Skeletal muscle tissue (tissue), 4 donors: ENCODE data around the gene TMEM145. TPM values are rescaled to one million over a fixed set of nuclear protein-coding genes. Genes with fewer than 3 reads are reported as not detected.
A peak's percentile ranks its signal among the peaks of the same experiment; 100 is the strongest.
"Not testable (repeated sequence)": the region's sequence is repeated elsewhere in the genome, so short reads cannot be mapped to it uniquely, and the experiment has no call there.

ENCODE experiments used
- H3K27ac ChIP-seq: one replicate; pipeline ENCODE4 v1.7.0; 2013; ENCODE audit warnings: mild to moderate bottlenecking, low read depth, low read length, inconsistent platforms
- H3K27me3 ChIP-seq, 3 donors: one replicate each; pipeline ENCODE4 v1.7.0; 2013; ENCODE audit warnings: low read length in 3 of 3; ENCODE audit not compliant: control insufficient read depth in 3 of 3, insufficient read depth in 3 of 3
- H3K36me3 ChIP-seq, 3 donors: one replicate each; pipeline ENCODE4 v1.7.0; 2013; ENCODE audit warnings: low read length in 3 of 3; ENCODE audit not compliant: control insufficient read depth in 3 of 3, insufficient read depth in 3 of 3
- H3K4me1 ChIP-seq, 3 donors: one replicate each; pipeline ENCODE4 v1.7.0; 2013; ENCODE audit warnings: low read length in 3 of 3, mild to moderate bottlenecking in 3 of 3; ENCODE audit not compliant: control insufficient read depth in 3 of 3, insufficient read depth in 3 of 3
- H3K4me3 ChIP-seq, 3 donors: one replicate each; pipeline ENCODE4 v1.7.0; 2013; ENCODE audit warnings: low read length in 3 of 3
- H3K9ac ChIP-seq, 3 donors: one replicate each; pipeline ENCODE4 v1.7.0; 2013; ENCODE audit warnings: low read length in 3 of 3, mild to moderate bottlenecking in 3 of 3, moderate library complexity in 2 of 3, low read depth in 1 of 3
- H3K9me3 ChIP-seq, 3 donors: one replicate each; pipeline ENCODE4 v1.7.0; 2013; ENCODE audit warnings: low read length in 3 of 3; ENCODE audit not compliant: control insufficient read depth in 3 of 3
- total RNA-seq: library from RNA; depleted of rRNA; stranded (reverse); fragments of >200 nt; gene quantifications from one replicate; pipeline ENCODE4 v1.2.3, GENCODE V29; 2014
- donor health status: Osteomylitis.

Gene TMEM145
- total RNA-seq, 1 donor from 2014 or later: 0.52 TPM

GRCh38 chr19:42332059-42332458 lies 18.9 kb downstream of the TMEM145 start:
- no peak overlapping the region for H3K4me3 ChIP-seq
- peak overlapping the region in 1 of 3 donors; percentile 16 for H3K9ac ChIP-seq
- H3K27ac ChIP-seq: peak overlapping the region; percentile 30
- peaks cover 9 to 29% (median 17%) of the 10 kb centered on the region in 3 donors for H3K4me1 ChIP-seq
- H3K9me3 ChIP-seq: no peaks in the 10 kb centered on the region
- no peaks in the 10 kb centered on the region for H3K27me3 ChIP-seq
- peaks cover 16 to 25% (median 17%) of the 10 kb centered on the region in 3 donors for H3K36me3 ChIP-seq

DNA sequence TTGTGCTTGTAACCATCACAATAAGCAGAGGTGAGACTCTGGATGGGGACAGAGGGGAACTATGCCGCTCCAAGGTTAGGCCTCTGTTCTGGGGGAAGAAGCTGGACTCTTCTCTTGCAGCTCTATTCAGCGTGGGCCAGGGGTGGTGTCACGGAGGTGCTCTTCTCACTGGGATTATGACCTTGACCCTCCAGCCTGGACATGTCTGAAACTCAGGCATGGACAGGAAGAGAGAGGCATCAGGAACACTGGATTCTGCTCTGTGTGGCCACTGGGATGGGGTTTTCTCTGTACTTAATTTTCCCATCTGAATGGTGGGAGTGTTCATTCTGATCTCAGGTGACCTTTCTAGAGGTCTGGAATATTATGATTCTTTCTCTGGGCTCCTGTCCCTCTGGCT lies 19.9 kb downstream of the TMEM145 start:
- Histone ChIP-seq H3K27me3 (no peaks in the 10 kb centered on the region), H3K4me1 (peaks cover 6 to 20% (median 12%) of the 10 kb centered on the region in 3 donors), H3K4me3 (no peak overlapping the region), H3K36me3 (peaks cover 19 to 27% (median 20%) of the 10 kb centered on the region in 3 donors), H3K27ac (no peak overlapping the region), H3K9ac (peak overlapping the region in 1 of 3 donors; percentile 7), H3K9me3 (no peaks in the 10 kb centered on the region)

DNA sequence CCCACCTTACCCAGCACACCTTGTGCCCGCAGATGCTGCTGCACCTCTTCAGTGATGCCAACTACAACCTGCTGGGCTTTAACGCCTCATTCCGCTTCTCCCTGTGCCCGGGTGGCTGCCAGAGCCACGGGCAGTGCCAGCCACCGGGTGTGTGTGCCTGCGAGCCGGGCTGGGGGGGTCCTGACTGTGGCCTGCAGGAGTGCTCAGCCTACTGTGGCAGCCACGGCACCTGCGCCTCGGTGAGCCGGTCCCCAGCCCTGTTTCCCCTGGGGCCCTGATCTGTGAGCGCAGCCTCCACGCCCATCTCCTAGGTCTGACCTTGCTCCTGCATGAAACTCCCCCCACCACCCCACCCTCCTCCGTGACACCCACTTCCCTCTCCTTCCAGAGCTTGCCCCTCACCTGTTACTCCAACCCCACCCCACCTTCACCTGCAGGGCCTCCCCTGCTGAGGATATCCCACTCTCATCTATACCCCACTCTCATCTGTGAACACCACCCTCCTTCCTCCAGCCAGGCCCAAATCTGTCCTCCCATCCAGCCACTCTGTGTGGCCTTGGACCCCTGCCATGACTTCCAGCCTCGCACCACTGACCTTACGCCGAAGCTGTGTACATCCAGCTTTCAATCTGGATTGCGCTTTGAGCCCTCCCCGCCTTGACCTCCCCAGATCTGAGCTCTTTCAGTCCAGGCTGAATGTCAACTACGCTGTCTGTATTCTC lies 21.0 kb downstream of the TMEM145 start:
- Histone ChIP-seq H3K36me3 (peaks cover 19 to 29% (median 20%) of the 10 kb centered on the region in 3 donors), H3K4me3 (no peak overlapping the region), H3K9me3 (no peaks in the 10 kb centered on the region), H3K27me3 (no peaks in the 10 kb centered on the region), H3K9ac (no peak overlapping the region), H3K4me1 (peaks cover 6 to 14% (median 7%) of the 10 kb centered on the region in 3 donors), H3K27ac (no peak overlapping the region)

DNA sequence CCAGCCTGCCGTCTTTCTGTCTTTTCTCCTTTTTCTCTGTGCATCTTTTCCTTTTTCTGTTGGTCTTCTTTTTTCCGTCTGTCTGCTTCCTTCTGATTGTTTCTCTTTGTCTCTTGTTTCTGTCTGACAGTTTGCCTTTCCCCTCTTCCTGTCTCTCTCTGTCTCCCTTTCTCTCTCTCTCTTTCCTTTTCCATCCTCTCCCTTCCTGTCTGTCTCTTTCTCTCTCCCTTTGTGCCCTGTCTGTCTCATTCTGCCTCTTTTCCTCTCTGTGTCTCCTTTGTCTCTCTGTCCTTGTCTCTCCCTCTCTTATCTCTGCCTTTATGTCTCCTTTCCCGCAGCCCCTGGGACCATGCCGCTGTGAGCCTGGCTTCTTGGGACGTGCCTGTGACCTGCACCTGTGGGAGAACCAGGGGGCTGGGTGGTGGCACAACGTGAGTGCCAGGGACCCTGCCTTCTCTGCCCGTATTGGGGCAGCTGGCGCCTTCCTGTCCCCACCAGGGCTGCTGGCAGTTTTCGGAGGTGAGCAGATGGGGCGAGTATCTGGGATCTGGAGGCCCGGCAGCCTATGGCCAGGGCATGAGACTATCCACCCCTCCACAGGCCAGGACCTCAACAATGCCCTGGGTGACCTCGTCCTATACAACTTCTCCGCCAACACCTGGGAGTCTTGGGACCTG lies 21.7 kb downstream of the TMEM145 start:
- Histone ChIP-seq H3K9me3 (no peaks in the 10 kb centered on the region), H3K4me1 (peaks cover 5 to 14% (median 6%) of the 10 kb centered on the region in 3 donors), H3K27ac (no peak overlapping the region), H3K36me3 (peaks cover 19 to 29% (median 23%) of the 10 kb centered on the region in 3 donors), H3K9ac (no peak overlapping the region), H3K27me3 (no peaks in the 10 kb centered on the region), H3K4me3 (no peak overlapping the region)

DNA sequence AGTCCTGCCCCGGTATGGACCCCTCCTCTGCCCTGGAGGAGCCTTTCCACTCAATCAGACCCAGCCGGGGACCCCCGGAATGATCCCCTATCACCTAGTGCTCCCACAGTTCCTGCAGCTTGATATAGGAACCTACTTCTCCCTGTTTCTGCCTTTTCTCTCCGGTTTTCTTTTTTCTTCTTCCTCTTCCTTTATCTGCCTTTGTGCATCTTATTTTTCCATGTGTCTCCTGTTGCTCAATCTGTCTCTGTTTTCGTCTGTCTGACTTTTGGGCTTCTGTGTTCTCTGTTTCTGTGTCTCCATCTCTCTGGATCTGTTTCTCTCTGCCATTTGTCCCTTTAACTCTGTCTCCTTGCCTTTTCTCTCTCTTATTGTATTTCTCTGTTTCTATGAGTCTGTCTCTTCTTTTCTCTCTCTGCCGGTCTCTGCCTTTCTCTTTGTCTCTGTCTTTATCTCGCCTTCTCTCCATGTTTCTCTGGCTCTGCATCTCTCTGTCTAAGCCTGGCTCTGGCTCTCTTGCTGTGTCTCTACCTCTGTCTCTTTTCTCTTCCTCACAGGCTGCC lies 22.3 kb downstream of the TMEM145 start:
- no peaks in the 10 kb centered on the region for H3K27me3 ChIP-seq
- H3K9ac ChIP-seq: no peak overlapping the region
- H3K27ac ChIP-seq: no peak overlapping the region
- no peak overlapping the region for H3K4me3 ChIP-seq
- H3K4me1 ChIP-seq: peaks cover 3 to 12% (median 6%) of the 10 kb centered on the region in 3 donors
- no peaks in the 10 kb centered on the region for H3K9me3 ChIP-seq
- peaks cover 19 to 29% (median 25%) of the 10 kb centered on the region in 3 donors for H3K36me3 ChIP-seq

DNA sequence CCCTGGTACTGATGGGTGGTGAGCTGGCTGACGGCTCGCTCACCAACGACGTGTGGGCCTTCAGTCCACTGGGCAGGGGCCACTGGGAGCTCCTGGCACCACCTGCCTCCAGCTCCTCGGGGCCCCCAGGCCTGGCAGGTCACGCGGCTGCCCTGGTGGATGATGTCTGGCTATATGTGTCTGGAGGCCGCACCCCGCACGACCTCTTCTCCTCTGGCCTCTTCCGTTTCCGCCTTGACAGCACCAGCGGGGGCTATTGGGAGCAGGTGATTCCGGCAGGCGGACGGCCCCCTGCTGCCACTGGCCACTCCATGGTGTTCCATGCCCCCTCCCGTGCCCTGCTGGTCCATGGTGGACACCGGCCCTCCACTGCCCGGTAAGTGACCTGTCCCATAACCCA lies 22.9 kb downstream of the TMEM145 start:
- H3K4me1 ChIP-seq: peaks cover 0 to 7% (median 2%) of the 10 kb centered on the region in 3 donors
- no peak overlapping the region for H3K27ac ChIP-seq
- H3K36me3 ChIP-seq: peaks cover 19 to 34% (median 25%) of the 10 kb centered on the region in 3 donors

GRCh38 chr19:42339126-42339860 lies 26.2 kb downstream of the TMEM145 start:
- peaks cover 22 to 46% (median 33%) of the 10 kb centered on the region in 3 donors for H3K36me3 ChIP-seq
- not testable (repeated sequence) for H3K4me1 ChIP-seq, H3K9me3 ChIP-seq, H3K27me3 ChIP-seq, H3K4me3 ChIP-seq, H3K9ac ChIP-seq, H3K27ac ChIP-seq

More for the DNA sequence above, 22.9 kb downstream of the TMEM145 start:
- Histone ChIP-seq H3K4me3 (no peak overlapping the region), H3K9ac (no peak overlapping the region), H3K27me3 (no peaks in the 10 kb centered on the region), H3K9me3 (no peaks in the 10 kb centered on the region)

- H3K27ac ChIP-seq, H3K9me3 ChIP-seq, H3K4me1 ChIP-seq, H3K27me3 ChIP-seq, H3K9ac ChIP-seq, H3K4me3 ChIP-seq: not testable (repeated sequence)
- H3K36me3 ChIP-seq: peaks cover 25 to 47% (median 32%) of the 10 kb centered on the region in 3 donors
Observed at GRCh38 chr19:42339922-42340321, 26.8 kb downstream of the TMEM145 start.

DNA sequence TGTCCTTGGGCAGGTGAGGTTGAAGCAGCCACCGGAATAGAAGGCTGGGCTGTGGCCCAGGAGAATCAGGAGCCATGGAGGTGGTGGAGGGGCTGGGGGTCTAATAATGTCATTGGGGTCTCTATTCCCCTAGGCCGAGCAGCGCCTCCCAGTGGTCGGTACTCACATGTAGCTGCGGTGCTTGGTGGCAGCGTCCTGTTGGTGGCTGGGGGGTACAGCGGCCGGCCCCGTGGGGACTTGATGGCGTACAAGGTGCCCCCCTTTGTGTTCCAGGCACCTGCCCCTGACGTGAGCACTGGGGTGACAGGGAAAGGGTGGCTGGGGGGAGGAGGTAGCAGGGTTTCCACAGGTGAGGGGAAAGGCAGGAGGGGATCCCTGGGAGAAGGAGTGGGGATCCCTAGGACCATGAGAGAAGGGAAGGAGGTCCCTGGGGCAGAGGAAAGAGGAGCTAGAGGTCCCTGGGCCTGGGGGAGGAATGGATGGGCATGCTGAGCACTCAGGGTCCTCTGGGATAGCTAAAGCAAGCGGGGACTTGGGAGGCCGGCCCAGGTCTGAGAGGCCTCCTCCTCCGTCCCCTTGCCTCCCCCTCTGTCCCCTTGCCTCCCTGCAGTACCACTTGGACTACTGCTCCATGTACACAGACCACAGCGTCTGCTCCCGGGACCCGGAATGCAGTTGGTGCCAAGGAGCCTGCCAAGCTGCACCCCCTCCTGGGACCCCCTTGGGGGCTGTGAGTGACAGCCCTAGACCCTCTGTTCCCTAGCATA lies 30.4 kb downstream of the TMEM145 start:
- Histone ChIP-seq H3K9ac (no peak overlapping the region), H3K27me3 (no peaks in the 10 kb centered on the region), H3K4me1 (no peaks in the 10 kb centered on the region), H3K36me3 (peaks cover 18 to 36% (median 26%) of the 10 kb centered on the region in 3 donors), H3K9me3 (no peaks in the 10 kb centered on the region), H3K4me3 (no peak overlapping the region), H3K27ac (no peak overlapping the region)
